Lung (tissue), 12 donors: ENCODE data around the gene EFNA2. TPM values are rescaled to one million over a fixed set of nuclear protein-coding genes. Genes with fewer than 3 reads are reported as not detected.

Experiments used
- ATAC-seq: fragments of 200-7000 bp; cut with Tn5 transposase; one replicate; pipeline ENCODE4 v1.9.1; 2020; ENCODE audit warnings: moderate number of reproducible peaks; ENCODE audit not compliant: insufficient read depth, low FRiP score
- DNase-seq, 3 donors: peaks; one replicate each; pipeline ENCODE4 v3.0.0-alpha.2; 2013 to 2017
- H3K27ac ChIP-seq, 2 donors: one replicate each; pipeline ENCODE4 v1.5.1; 2013; ENCODE audit warnings: mild to moderate bottlenecking in 2 of 2, moderate library complexity in 2 of 2, control low read depth in 1 of 2, inconsistent platforms in 1 of 2, low read depth in 1 of 2, low read length in 1 of 2
- H3K27me3 ChIP-seq, 3 donors: one replicate each; pipeline ENCODE4 v1.5.1; 2013; ENCODE audit warnings: low read length in 2 of 3; ENCODE audit not compliant: control insufficient read depth in 3 of 3, insufficient read depth in 3 of 3
- H3K36me3 ChIP-seq, 4 donors: one replicate each; pipeline ENCODE4 v1.5.1; 2013; ENCODE audit warnings: low read length in 4 of 4, mild to moderate bottlenecking in 1 of 4, moderate library complexity in 1 of 4; ENCODE audit not compliant: control insufficient read depth in 4 of 4, insufficient read depth in 4 of 4
- H3K4me1 ChIP-seq, 5 donors: one replicate each; pipeline ENCODE4 v1.5.1; 2013; ENCODE audit warnings: low read length in 5 of 5, mild to moderate bottlenecking in 2 of 5, moderate library complexity in 1 of 5; ENCODE audit not compliant: control insufficient read depth in 5 of 5, insufficient read depth in 5 of 5
- H3K4me3 ChIP-seq: one replicate; pipeline ENCODE4 v1.5.1; 2013; ENCODE audit warnings: mild to moderate bottlenecking, control low read depth, moderate library complexity
- H3K9ac ChIP-seq, 2 donors: one replicate each; pipeline ENCODE4 v1.5.1; 2013; ENCODE audit warnings: low read length in 2 of 2, control low read depth in 1 of 2; ENCODE audit not compliant: insufficient read depth in 1 of 2
- H3K9me3 ChIP-seq, 4 donors: one replicate each; pipeline ENCODE4 v1.5.1; 2013; ENCODE audit warnings: low read length in 3 of 4, mild to moderate bottlenecking in 1 of 4, moderate library complexity in 1 of 4; ENCODE audit not compliant: control insufficient read depth in 4 of 4, insufficient read depth in 3 of 4
- CTCF ChIP-seq: IDR thresholded peaks from 2 replicates; pipeline ENCODE4 v1.5.1; 2012; ENCODE audit warnings: mild to moderate bottlenecking; ENCODE audit errors: control extremely low read depth, extremely low read depth
- WGBS, 2 donors: extraction: QIAGEN DNeasy Blood & Tissue Kit; methylation state at CpG; one replicate each; pipeline ENCODE4 v1.1.7; 2013; 5-methylcytosine and 5-hydroxymethylcytosine counted together
- polyA plus RNA-seq, 2 donors: library from polyadenylated mRNA; stranded (reverse); fragments of 200-250 nt; gene quantifications; one replicate each; pipeline ENCODE4 v1.2.1, GENCODE V29; 2013
- total RNA-seq, 2 donors: library from RNA; depleted of rRNA in 1 of 2; stranded (reverse); fragments of >200 nt in 1 of 2; gene quantifications; one replicate each; pipeline ENCODE4 v1.2.1, GENCODE V29; 2014 to 2021
- donor health status: control.
- donor health status: control.
- donor health status: Bipolar disorder and iron deficiency.
- donor health status: healthy.
- donor health status: DM: yes; HTN: yes; CAD: no.

The EFNA2 gene
- total and polyA plus RNA-seq, 4 donors, result 0.37 TPM; not detected in 3

GRCh38 chr19:1255186-1256161, 30.2 kb upstream of the EFNA2 start:
- WGBS, 2 donors, result 82 to 85% methylated on average over 46 to 52 of the region's 52 CpGs
- H3K4me3 ChIP-seq, result no peak overlapping the region
- peaks cover 14 to 57% (median 30%) of the 10 kb centered on the region in 4 donors for H3K36me3 ChIP-seq
- no peak for TF ChIP-seq CTCF
- H3K27ac ChIP-seq, result peak overlapping the region; percentile 14 to 97
- no peaks in the 10 kb centered on the region for H3K27me3 ChIP-seq
- DNase-seq, result no peak
- no peaks in the 10 kb centered on the region for H3K9me3 ChIP-seq
- H3K9ac ChIP-seq, result no peak overlapping the region
- ATAC-seq, result no peak
- peaks cover 2 to 37% (median 15%) of the 10 kb centered on the region in 5 donors for H3K4me1 ChIP-seq

- H3K27me3 ChIP-seq, result no peaks in the 10 kb centered on the region
- WGBS, 2 donors, result 89 to 92% methylated on average over 45 to 46 of the region's 46 CpGs
- DNase-seq (no peak), ATAC-seq (no peak)
- no peak overlapping the region for H3K4me3 ChIP-seq
- peak overlapping the region in 1 of 2 donors; percentile 56 for H3K27ac ChIP-seq
- peaks cover 14 to 43% (median 26%) of the 10 kb centered on the region in 4 donors for H3K36me3 ChIP-seq
- peaks cover 3 to 46% (median 22%) of the 10 kb centered on the region in 5 donors for H3K4me1 ChIP-seq
- no peak for TF ChIP-seq CTCF
- no peak overlapping the region for H3K9ac ChIP-seq
- H3K9me3 ChIP-seq, result no peaks in the 10 kb centered on the region
Observed at GRCh38 chr19:1256646-1257474, 28.8 kb upstream of the EFNA2 start.

- ATAC-seq (no peak), DNase-seq (no peak)
- WGBS, 2 donors, result 63 to 67% methylated on average over 23 of the region's 23 CpGs
- Histone ChIP-seq H3K27me3 (no peaks in the 10 kb centered on the region), H3K36me3 (peaks cover 14 to 42% (median 25%) of the 10 kb centered on the region in 4 donors), H3K4me3 (no peak overlapping the region), H3K9ac (no peak overlapping the region), H3K9me3 (no peaks in the 10 kb centered on the region), H3K27ac (peak overlapping the region; percentile 30 to 71), H3K4me1 (peaks cover 6 to 51% (median 30%) of the 10 kb centered on the region in 5 donors)
- TF ChIP-seq CTCF, result no peak
Observed at GRCh38 chr19:1257475-1258162, 28.1 kb upstream of the EFNA2 start.
